Stomach (tissue), 9 donors: Measurements from ENCODE around the gene PAX2. TPM values are rescaled to one million over a fixed set of nuclear protein-coding genes. Genes with fewer than 3 reads are reported as not detected.

Experiments
- DNase-seq, 2 donors: peaks; one replicate each; pipeline versions ENCODE4 v3.0.0 to v3.0.0-alpha.2; 2013 to 2019
- H3K27ac ChIP-seq, 5 donors: fragments of 200-600 bp in 4 of 5; sonication (generic) in 4 of 5; one replicate each; pipeline ENCODE4 v1.5.1; 2013 to 2019; ENCODE audit warnings: mild to moderate bottlenecking in 1 of 5, moderate library complexity in 1 of 5
- H3K27me3 ChIP-seq, 3 donors: fragments of 200-600 bp; sonication (generic); one replicate each; pipeline ENCODE4 v1.5.1; 2017 to 2019; ENCODE audit warnings: mixed run types in 1 of 3
- H3K36me3 ChIP-seq, 4 donors: fragments of 200-600 bp; sonication (generic); 1 replicate in 3 of 4; 2 replicates in 1 of 4; pipeline ENCODE4 v1.5.1; 2016 to 2019
- H3K4me1 ChIP-seq, 4 donors: fragments of 200-600 bp; sonication (generic); one replicate each; pipeline ENCODE4 v1.5.1; 2016 to 2019
- H3K4me3 ChIP-seq, 4 donors: fragments of 200-600 bp; sonication (generic) in 3 of 4; one replicate each; pipeline ENCODE4 v1.5.1; 2016 to 2019; ENCODE audit warnings: mild to moderate bottlenecking in 1 of 4
- H3K9me3 ChIP-seq, 4 donors: fragments of 200-600 bp; sonication (generic); one replicate each; pipeline ENCODE4 v1.5.1; 2016 to 2019
- EP300 ChIP-seq: sonication (generic); formaldehyde crosslinking; IDR thresholded peaks from one replicate; pipeline ENCODE4 v1.6.1; 2017; ENCODE audit warnings: antibody characterized with exemption
- POLR2A ChIP-seq, 4 donors: fragments of 450-650 bp; IDR thresholded peaks; one replicate each; pipeline ENCODE4 v1.6.1; 2016; ENCODE audit warnings: antibody characterized with exemption in 4 of 4, control low read depth in 2 of 4, mild to moderate bottlenecking in 1 of 4, moderate library complexity in 1 of 4
- POLR2AphosphoS5 ChIP-seq, 3 donors: sonication (generic); formaldehyde crosslinking; IDR thresholded peaks; one replicate each; pipeline ENCODE4 v1.6.1; 2016; ENCODE audit warnings: antibody characterized with exemption in 3 of 3
- WGBS, 5 donors: extraction: QIAGEN DNeasy Blood & Tissue Kit in 3 of 5; methylation state at CpG; one replicate each; pipeline versions ENCODE4 v1.1.5 to v1.1.7; 2013 to 2018; 5-methylcytosine and 5-hydroxymethylcytosine counted together
- intact Hi-C: fragments of 100-400 bp; cut with DNase I; formaldehyde crosslinking; loops from one replicate; pipeline ENCODE4 v1.15.1; 2023; ENCODE audit warnings: low total_unique reads
- polyA plus RNA-seq, 3 donors: library from polyadenylated mRNA; stranded (reverse); fragments of 200-250 nt; gene quantifications; one replicate each; pipeline ENCODE4 v1.2.3, GENCODE V29; 2013
- total RNA-seq, 5 donors: library from RNA; depleted of rRNA; stranded (reverse); fragments of >200 nt; gene quantifications; one replicate each; pipeline versions ENCODE4 v1.1.0 to v1.2.3, GENCODE V29; 2014 to 2016
- TF ChIP-seq, protein P1 (sequence below), 7 experiments: fragments of 450-650 bp in 4 of 7; fragments of 200-600 bp in 3 of 7; sonication (generic) in 3 of 7; IDR thresholded peaks; one replicate each; pipeline ENCODE4 v1.5.1; 2016 to 2019; ENCODE audit warnings: antibody characterized with exemption in 7 of 7, control low read depth in 2 of 7, mild to moderate bottlenecking in 1 of 7
- donor health status: healthy with polysubstance abuse.
- donor health status: Bipolar disorder and iron deficiency.
- donor health status: healthy.

PAX2 gene
- total and polyA plus RNA-seq, 8 donors, result not detected

DNA sequence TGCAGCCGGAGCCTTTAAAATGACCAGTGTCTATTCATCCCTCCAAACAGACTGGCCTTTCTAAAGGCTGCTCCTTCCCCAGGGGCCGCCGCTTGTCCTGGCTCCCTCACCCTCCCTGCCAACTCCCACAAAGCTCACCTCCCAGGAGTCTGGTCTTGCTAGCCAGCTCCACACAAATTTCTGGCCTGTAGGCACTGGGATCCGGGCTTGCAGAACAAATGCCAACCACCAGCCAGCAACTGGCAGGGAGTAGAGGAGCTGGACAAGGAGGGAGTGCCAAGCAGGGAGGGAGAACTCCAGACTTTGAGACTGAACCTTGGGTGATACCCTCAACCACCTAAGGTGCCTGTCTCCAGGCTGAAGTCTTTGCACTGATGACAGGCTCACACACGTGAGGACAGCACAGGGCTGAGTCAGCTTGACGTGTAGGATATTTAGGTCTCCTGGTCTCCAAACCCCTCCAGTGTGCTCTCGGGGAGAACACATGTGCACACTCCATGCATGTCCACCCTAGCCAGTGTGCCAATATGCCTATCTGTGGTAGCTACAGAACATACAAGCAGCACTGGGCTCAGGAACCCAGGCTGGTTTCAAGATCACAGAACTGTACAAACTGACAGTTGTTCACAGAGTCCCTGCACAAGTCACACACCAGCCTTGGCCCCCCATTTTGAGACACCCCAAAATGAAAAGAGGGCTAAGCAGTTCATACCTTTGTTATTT is 6.0 kb downstream of the PAX2 start:
- TF ChIP-seq, protein P1, sequence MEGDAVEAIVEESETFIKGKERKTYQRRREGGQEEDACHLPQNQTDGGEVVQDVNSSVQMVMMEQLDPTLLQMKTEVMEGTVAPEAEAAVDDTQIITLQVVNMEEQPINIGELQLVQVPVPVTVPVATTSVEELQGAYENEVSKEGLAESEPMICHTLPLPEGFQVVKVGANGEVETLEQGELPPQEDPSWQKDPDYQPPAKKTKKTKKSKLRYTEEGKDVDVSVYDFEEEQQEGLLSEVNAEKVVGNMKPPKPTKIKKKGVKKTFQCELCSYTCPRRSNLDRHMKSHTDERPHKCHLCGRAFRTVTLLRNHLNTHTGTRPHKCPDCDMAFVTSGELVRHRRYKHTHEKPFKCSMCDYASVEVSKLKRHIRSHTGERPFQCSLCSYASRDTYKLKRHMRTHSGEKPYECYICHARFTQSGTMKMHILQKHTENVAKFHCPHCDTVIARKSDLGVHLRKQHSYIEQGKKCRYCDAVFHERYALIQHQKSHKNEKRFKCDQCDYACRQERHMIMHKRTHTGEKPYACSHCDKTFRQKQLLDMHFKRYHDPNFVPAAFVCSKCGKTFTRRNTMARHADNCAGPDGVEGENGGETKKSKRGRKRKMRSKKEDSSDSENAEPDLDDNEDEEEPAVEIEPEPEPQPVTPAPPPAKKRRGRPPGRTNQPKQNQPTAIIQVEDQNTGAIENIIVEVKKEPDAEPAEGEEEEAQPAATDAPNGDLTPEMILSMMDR (IDR thresholded peaks at IDR 0.05), result no peak
- TF ChIP-seq POLR2AphosphoS5 (IDR thresholded peaks at IDR 0.05) (no peak), POLR2A (IDR thresholded peaks at IDR 0.05) (no peak), EP300 (no peak)
- 34 to 46% (median 38%) methylated on average over 7 of the region's 7 CpGs for WGBS, 5 donors
- Histone ChIP-seq H3K27me3 (peaks cover 37 to 100% (median 93%) of the 10 kb centered on the region in 3 donors), H3K4me3 (no peak overlapping the region), H3K36me3 (no peaks in the 10 kb centered on the region), H3K9me3 (no peaks in the 10 kb centered on the region), H3K27ac (no peak overlapping the region), H3K4me1 (peaks cover 18 to 42% (median 24%) of the 10 kb centered on the region in 4 donors)
- no peak for DNase-seq
- intact Hi-C loops, result no loop called here

DNA sequence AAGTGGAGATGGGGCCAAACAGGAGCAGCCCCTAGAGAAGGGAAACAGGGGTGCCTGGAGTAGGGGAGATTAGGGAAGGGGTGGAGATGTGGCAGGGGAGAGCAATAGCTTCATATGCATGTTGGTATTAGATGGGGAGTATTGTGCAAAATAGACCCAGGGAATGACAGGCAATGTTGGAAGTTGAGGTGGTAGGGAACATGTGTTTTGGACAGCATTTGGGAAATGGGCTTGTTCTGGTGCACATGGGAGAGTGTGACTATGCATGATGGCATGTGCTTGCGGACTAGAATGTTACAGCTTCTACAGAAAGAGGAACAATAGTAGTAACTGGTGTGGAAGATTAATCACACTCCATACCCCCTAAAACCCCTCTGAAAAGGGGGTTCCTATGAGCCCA is 10.4 kb downstream of the PAX2 start:
- Histone ChIP-seq H3K4me1 (no peaks in the 10 kb centered on the region), H3K4me3 (no peak overlapping the region), H3K27me3 (peaks cover 10 to 98% (median 84%) of the 10 kb centered on the region in 3 donors), H3K36me3 (no peaks in the 10 kb centered on the region), H3K9me3 (no peaks in the 10 kb centered on the region), H3K27ac (no peak overlapping the region)
- no peak for TF ChIP-seq EP300
- intact Hi-C loops, result no loop called here
- WGBS, 5 donors, result 82 to 100% (median 95%) methylated on average over 1 of the region's 1 CpG
- DNase-seq, result no peak

DNA sequence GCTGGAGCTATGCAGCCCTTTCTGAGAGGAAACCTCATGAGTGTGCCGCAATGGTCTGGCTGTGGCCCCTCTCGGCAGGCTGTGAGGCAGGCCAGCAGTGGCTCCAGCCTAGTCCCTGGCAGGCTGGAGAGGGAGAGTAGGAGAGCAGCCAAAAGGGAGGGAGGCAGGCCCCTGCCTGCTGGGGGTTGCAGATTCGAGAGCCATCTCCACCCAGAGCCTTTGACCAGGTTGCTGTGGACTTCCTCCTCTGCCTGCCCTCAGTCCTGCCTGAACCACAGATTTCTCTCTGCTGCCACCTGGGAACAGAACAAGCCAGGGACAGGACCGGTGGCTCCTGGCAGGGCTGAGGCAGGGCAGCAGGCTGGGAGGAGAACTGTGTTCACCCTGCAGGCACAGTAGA is 13.9 kb downstream of the PAX2 start:
- no peak overlapping the region for H3K27ac ChIP-seq
- H3K27me3 ChIP-seq, result peaks cover 2 to 94% (median 57%) of the 10 kb centered on the region in 3 donors
- DNase-seq, result no peak
- H3K4me3 ChIP-seq, result no peak overlapping the region
- WGBS, 5 donors, result 41 to 53% (median 50%) methylated on average over 4 of the region's 4 CpGs
- H3K36me3 ChIP-seq, result no peaks in the 10 kb centered on the region
- H3K9me3 ChIP-seq, result no peaks in the 10 kb centered on the region
- intact Hi-C loops, result no loop called here
- no peaks in the 10 kb centered on the region for H3K4me1 ChIP-seq
- TF ChIP-seq, protein P1 (IDR thresholded peaks at IDR 0.05), result no peak
- TF ChIP-seq POLR2AphosphoS5 (IDR thresholded peaks at IDR 0.05), result no peak
- TF ChIP-seq POLR2A (IDR thresholded peaks at IDR 0.05), result no peak
- no peak for TF ChIP-seq EP300

GRCh38 chr10:100760726-100761125 is 15.3 kb downstream of the PAX2 start:
- no peak for DNase-seq
- no peaks in the 10 kb centered on the region for H3K9me3 ChIP-seq
- no peak for TF ChIP-seq POLR2A (IDR thresholded peaks at IDR 0.05)
- TF ChIP-seq, protein P1 (IDR thresholded peaks at IDR 0.05), result no peak
- TF ChIP-seq EP300, result no peak
- no peak for TF ChIP-seq POLR2AphosphoS5 (IDR thresholded peaks at IDR 0.05)
- no peaks in the 10 kb centered on the region for H3K36me3 ChIP-seq
- H3K4me1 ChIP-seq, result no peaks in the 10 kb centered on the region
- no peak overlapping the region for H3K4me3 ChIP-seq
- no peak overlapping the region for H3K27ac ChIP-seq
- 16 to 35% (median 22%) methylated on average over 5 of the region's 5 CpGs for WGBS, 5 donors
- intact Hi-C loops, result no loop called here
- peaks cover 2 to 94% (median 45%) of the 10 kb centered on the region in 3 donors for H3K27me3 ChIP-seq

DNA sequence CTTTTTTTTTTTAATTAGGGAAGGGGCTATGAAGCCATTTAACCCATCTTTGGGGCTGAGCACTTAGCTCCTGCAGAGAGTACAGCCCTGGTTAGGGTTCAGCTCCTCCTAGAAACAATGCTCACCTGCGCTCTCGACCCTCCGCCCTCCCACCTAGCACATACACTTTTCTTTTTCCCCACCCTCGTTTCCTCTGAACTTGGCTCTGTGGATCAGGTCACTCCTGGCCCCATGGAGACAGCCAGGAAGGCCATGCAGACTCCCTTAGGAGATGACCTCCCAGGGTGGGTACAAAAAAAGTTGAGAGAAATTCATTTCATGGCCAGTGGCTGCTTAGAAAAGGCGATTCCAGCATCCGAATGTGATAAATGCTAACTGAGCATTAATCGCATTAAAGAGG is 15.8 kb downstream of the PAX2 start:
- no peaks in the 10 kb centered on the region for H3K9me3 ChIP-seq
- intact Hi-C loops, result no loop called here
- DNase-seq, result no peak
- H3K27me3 ChIP-seq, result peaks cover 2 to 94% (median 46%) of the 10 kb centered on the region in 3 donors
- no peak for TF ChIP-seq POLR2A (IDR thresholded peaks at IDR 0.05)
- TF ChIP-seq, protein P1 (IDR thresholded peaks at IDR 0.05), result no peak
- no peak for TF ChIP-seq EP300
- TF ChIP-seq POLR2AphosphoS5 (IDR thresholded peaks at IDR 0.05), result no peak
- no peaks in the 10 kb centered on the region for H3K4me1 ChIP-seq
- 64 to 78% (median 69%) methylated on average over 7 of the region's 7 CpGs for WGBS, 5 donors
- H3K4me3 ChIP-seq, result no peak overlapping the region
- no peak overlapping the region for H3K27ac ChIP-seq
- no peaks in the 10 kb centered on the region for H3K36me3 ChIP-seq
